Measurements from ENCODE around the gene GOSR2. TPM values are rescaled to one million over a fixed set of nuclear protein-coding genes. Genes with fewer than 3 reads are reported as not detected.

GOSR2 gene
- total RNA-seq, 1 donor from 2014 or later, result 55.2 TPM

DNA sequence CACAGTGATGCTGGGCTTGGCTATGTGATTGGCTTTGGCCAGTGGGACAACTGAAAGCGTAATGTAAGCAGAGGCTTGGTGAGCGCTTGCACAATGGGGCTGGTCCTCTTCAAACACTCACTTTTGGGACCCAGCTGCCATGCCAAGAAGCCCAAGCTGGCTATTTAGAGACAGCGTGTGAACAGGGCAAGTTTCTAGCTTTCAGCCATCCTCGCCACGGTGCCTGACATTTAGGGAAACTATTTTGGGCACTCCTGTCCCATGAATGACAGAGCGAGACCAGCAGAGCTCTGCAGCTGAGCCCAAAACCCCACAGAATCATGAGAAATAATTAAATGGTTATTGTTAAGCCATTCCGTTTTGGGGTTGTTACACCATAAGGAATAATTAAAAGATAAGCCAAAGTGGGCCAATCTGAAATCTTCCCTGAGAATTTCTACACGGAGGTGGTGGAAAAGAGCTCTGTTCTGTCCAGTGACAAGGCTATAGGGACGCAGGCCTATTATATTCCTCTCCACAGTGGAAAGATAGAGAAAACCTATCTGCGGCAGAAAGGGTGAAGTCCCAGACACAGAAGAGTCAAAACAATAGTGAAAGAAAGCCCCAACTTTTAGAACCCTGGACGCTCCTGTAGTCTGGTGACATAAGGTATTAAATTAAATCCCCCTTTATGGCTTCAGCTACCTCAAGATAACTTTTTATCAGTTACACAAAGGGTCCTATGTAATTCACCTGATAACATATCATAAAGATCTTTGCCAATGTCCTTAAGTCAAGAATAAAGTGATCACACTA is 66.9 kb downstream of the GOSR2 start:
- no peak for ATAC-seq
- H3K27ac ChIP-seq, result no peak overlapping the region
- TF ChIP-seq, protein P1, sequence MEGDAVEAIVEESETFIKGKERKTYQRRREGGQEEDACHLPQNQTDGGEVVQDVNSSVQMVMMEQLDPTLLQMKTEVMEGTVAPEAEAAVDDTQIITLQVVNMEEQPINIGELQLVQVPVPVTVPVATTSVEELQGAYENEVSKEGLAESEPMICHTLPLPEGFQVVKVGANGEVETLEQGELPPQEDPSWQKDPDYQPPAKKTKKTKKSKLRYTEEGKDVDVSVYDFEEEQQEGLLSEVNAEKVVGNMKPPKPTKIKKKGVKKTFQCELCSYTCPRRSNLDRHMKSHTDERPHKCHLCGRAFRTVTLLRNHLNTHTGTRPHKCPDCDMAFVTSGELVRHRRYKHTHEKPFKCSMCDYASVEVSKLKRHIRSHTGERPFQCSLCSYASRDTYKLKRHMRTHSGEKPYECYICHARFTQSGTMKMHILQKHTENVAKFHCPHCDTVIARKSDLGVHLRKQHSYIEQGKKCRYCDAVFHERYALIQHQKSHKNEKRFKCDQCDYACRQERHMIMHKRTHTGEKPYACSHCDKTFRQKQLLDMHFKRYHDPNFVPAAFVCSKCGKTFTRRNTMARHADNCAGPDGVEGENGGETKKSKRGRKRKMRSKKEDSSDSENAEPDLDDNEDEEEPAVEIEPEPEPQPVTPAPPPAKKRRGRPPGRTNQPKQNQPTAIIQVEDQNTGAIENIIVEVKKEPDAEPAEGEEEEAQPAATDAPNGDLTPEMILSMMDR (IDR thresholded peaks at IDR 0.05), result no peak
- H3K4me3 ChIP-seq, result no peak overlapping the region
- H3K36me3 ChIP-seq, result no peaks in the 10 kb centered on the region
- no peaks in the 10 kb centered on the region for H3K27me3 ChIP-seq (ENCODE audit: low read depth)
- intact Hi-C loops (cut with DNase I), result no loop called here
- H3K4me1 ChIP-seq, result no peaks in the 10 kb centered on the region
- H3K9me3 ChIP-seq, result no peaks in the 10 kb centered on the region
- DNase-seq, result no peak

DNA sequence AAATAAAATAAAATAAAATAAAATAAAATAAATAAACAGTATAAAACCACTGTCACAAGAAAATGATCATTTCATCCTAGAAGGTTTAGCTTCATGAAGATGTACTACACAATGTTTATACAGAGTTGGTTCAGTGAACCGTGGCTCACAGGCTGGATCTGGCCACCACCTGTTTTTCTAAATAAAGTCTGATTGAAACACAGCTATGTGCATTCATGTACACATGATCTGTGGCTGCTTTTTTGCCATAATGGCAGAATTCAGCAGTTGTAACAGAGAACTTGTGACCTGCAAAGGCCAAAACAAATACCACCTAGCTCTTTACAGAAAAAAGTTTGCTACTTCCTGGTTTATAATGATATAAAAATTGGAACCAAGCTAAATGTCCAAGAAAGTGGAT is 68.7 kb downstream of the GOSR2 start:
- TF ChIP-seq, protein P1 (IDR thresholded peaks at IDR 0.05), result no peak
- Histone ChIP-seq H3K4me3 (no peak overlapping the region), H3K9me3 (no peaks in the 10 kb centered on the region), H3K4me1 (no peaks in the 10 kb centered on the region), H3K27ac (no peak overlapping the region), H3K27me3 (ENCODE audit: low read depth) (no peaks in the 10 kb centered on the region), H3K36me3 (no peaks in the 10 kb centered on the region)
- no peak for DNase-seq
- intact Hi-C loops (cut with DNase I), result no loop called here
- ATAC-seq, result no peak

Small RNA genes within 50 kb of the gene (microRNA-seq; reads per million reads assigned to microRNA genes)
- not detected for gene MIR5089 (ENCODE audit: borderline number of aligned reads)

Other genes starting within 250 kb of the GOSR2 start
- 2.2 TPM for gene WNT3, start 104.5 kb upstream of the GOSR2 start, total RNA-seq
- 0.80 TPM for gene WNT9B, start 71.6 kb upstream of the GOSR2 start, total RNA-seq
- gene RPRML, start 56.1 kb downstream of the GOSR2 start, total RNA-seq, result not detected

Data from lower lobe of right lung (tissue), 2 donors.